MM.1S (cell line): Measurements from ENCODE around the gene ATPAF1.

Experiments used
- DNase-seq: peaks from one replicate; pipeline ENCODE4 v3.0.0-alpha.2; 2015
- H2AFZ ChIP-seq: fragments of 300-600 bp; sonication (generic); 2 replicates; pipeline ENCODE4 v1.6.0; 2016; ENCODE audit warnings: antibody characterized with exemption, low read length
- H3F3A ChIP-seq: fragments of 300-600 bp; sonication (generic); 2 replicates; pipeline ENCODE4 v1.6.1; 2016; ENCODE audit warnings: mild to moderate bottlenecking, antibody characterized with exemption, low read length, moderate library complexity, mixed read lengths; ENCODE audit not compliant: insufficient read depth
- H3K27ac ChIP-seq: fragments of 300-600 bp; sonication (generic); 2 replicates; pipeline ENCODE4 v1.5.1; 2016; ENCODE audit warnings: mild to moderate bottlenecking, low read length
- H3K27me3 ChIP-seq: fragments of 300-600 bp; sonication (generic); replicated peaks from 2 replicates; pipeline ENCODE4 v1.6.0; 2016; ENCODE audit warnings: low read length; ENCODE audit not compliant: insufficient read depth
- H3K36me3 ChIP-seq: fragments of 300-600 bp; sonication (generic); replicated peaks from 2 replicates; pipeline ENCODE4 v1.6.1; 2016; ENCODE audit warnings: mild to moderate bottlenecking, low read length, mixed read lengths; ENCODE audit not compliant: insufficient read depth
- H3K4me1 ChIP-seq: fragments of 300-600 bp; sonication (generic); 2 replicates; pipeline ENCODE4 v1.6.1; 2016; ENCODE audit warnings: low read length, mixed read lengths
- H3K4me2 ChIP-seq: fragments of 300-600 bp; sonication (generic); 2 replicates; pipeline ENCODE4 v1.6.0; 2016; ENCODE audit warnings: low read depth, low read length
- H3K4me3 ChIP-seq: fragments of 300-600 bp; sonication (generic); 2 replicates; pipeline ENCODE4 v1.5.1; 2016; ENCODE audit warnings: low read length, mixed read lengths
- H3K79me2 ChIP-seq: fragments of 300-600 bp; sonication (generic); 2 replicates; pipeline ENCODE4 v1.6.1; 2016; ENCODE audit warnings: mixed run types, low read length, mixed read lengths
- H3K9ac ChIP-seq: fragments of 300-600 bp; sonication (generic); 2 replicates; pipeline ENCODE4 v1.6.1; 2016; ENCODE audit warnings: low read length, mixed read lengths
- H3K9me2 ChIP-seq: fragments of 300-600 bp; sonication (generic); replicated peaks from 2 replicates; pipeline ENCODE4 v1.6.1; 2016; ENCODE audit warnings: mild to moderate bottlenecking, low read length, mixed read lengths; ENCODE audit not compliant: insufficient read depth
- H3K9me3 ChIP-seq: fragments of 300-600 bp; sonication (generic); replicated peaks from 2 replicates; pipeline ENCODE4 v1.6.1; 2016; ENCODE audit warnings: mild to moderate bottlenecking, low read length, mixed read lengths; ENCODE audit not compliant: insufficient read depth
- H4K20me1 ChIP-seq: fragments of 300-600 bp; sonication (generic); 2 replicates; pipeline ENCODE4 v1.6.1; 2016; ENCODE audit warnings: mild to moderate bottlenecking, low read length, moderate library complexity, mixed read lengths; ENCODE audit not compliant: insufficient read depth
- EZH2 ChIP-seq: fragments of 300-600 bp; sonication (generic); optimal IDR thresholded peaks from 2 replicates; pipeline ENCODE3; 2017; ENCODE audit warnings: low read depth, mild to moderate bottlenecking, antibody characterized with exemption, low read length, mixed read lengths
- EZH2phosphoT487 ChIP-seq: fragments of 300-600 bp; sonication (generic); IDR thresholded peaks from 2 replicates; pipeline ENCODE4 v1.6.1; 2018; ENCODE audit warnings: antibody characterized with exemption, low read length
- TF ChIP-seq, protein P1 (sequence below): fragments of 300-600 bp; sonication (generic); IDR thresholded peaks from 2 replicates; pipeline ENCODE4 v1.5.1; 2016; ENCODE audit warnings: antibody characterized with exemption, low read length, mixed read lengths

Gene ATPAF1

DNA sequence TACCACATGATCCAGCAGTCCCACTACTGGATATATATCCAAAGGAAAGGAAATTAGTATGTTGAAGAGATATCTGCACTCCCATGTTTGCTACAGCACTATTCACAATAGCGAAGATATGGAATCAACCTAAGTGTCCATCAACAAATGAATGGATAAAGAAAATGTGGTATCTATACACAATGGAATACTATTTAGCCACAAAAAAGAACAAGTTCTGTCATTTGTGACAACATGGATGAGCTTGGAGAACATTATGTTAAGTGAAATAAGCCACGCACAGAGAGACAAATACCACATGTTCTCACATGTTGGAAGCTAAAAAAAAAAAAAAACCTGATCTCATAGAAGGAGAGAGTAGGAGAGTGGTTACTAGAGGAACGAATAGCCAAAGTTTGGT is 17.7 kb downstream of the ATPAF1 start:
- Histone ChIP-seq H3K4me2 (no peak overlapping the region), H2AFZ (no peak overlapping the region), H3K79me2 (no peaks in the 10 kb centered on the region), H3K9me3 (no peaks in the 10 kb centered on the region), H3F3A (no peaks in the 10 kb centered on the region), H3K9ac (no peak overlapping the region), H3K27ac (no peak overlapping the region), H3K4me3 (no peak overlapping the region), H3K4me1 (no peaks in the 10 kb centered on the region), H3K27me3 (no peaks in the 10 kb centered on the region), H3K36me3 (0 out of 2 replicates have a peak, but pooled peaks cover 4% of the 10 kb centered on the region), H3K9me2 (no peaks in the 10 kb centered on the region), H4K20me1 (no peaks in the 10 kb centered on the region)
- TF ChIP-seq EZH2 (no peak), EZH2phosphoT487 (no peak)
- TF ChIP-seq, protein P1, sequence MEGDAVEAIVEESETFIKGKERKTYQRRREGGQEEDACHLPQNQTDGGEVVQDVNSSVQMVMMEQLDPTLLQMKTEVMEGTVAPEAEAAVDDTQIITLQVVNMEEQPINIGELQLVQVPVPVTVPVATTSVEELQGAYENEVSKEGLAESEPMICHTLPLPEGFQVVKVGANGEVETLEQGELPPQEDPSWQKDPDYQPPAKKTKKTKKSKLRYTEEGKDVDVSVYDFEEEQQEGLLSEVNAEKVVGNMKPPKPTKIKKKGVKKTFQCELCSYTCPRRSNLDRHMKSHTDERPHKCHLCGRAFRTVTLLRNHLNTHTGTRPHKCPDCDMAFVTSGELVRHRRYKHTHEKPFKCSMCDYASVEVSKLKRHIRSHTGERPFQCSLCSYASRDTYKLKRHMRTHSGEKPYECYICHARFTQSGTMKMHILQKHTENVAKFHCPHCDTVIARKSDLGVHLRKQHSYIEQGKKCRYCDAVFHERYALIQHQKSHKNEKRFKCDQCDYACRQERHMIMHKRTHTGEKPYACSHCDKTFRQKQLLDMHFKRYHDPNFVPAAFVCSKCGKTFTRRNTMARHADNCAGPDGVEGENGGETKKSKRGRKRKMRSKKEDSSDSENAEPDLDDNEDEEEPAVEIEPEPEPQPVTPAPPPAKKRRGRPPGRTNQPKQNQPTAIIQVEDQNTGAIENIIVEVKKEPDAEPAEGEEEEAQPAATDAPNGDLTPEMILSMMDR: no peak
- no peak for DNase-seq

DNA sequence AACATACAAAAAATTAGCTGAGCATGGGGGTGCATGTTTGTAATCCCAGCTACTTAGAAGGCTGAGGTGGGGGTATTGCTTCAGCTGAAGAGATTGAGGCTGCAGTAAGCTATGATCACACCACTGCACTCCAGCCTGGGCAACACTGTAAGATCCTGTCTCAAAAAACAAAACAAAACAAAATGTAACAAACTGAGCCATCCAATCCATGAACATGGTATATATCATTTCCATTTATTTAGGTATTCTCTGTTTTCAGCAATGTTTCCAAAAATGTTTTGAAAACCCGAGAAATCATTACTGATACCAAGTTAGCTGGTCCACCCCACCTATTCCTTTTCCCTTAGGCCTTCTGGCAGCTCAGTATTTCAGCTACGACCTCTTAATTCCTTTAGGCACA is 18.4 kb downstream of the ATPAF1 start:
- no peak overlapping the region for H3K4me2 ChIP-seq
- H3K4me3 ChIP-seq: no peak overlapping the region
- no peaks in the 10 kb centered on the region for H3F3A ChIP-seq
- no peaks in the 10 kb centered on the region for H3K27me3 ChIP-seq
- no peak for DNase-seq
- no peaks in the 10 kb centered on the region for H3K9me3 ChIP-seq
- H4K20me1 ChIP-seq: no peaks in the 10 kb centered on the region
- no peaks in the 10 kb centered on the region for H3K79me2 ChIP-seq
- TF ChIP-seq EZH2 (no peak), EZH2phosphoT487 (no peak)
- TF ChIP-seq, protein P1: no peak
- H2AFZ ChIP-seq: no peak overlapping the region
- no peak overlapping the region for H3K9ac ChIP-seq
- no peaks in the 10 kb centered on the region for H3K9me2 ChIP-seq
- no peak overlapping the region for H3K27ac ChIP-seq
- 0 out of 2 replicates have a peak, but pooled peaks cover 4% of the 10 kb centered on the region for H3K36me3 ChIP-seq
- H3K4me1 ChIP-seq: no peaks in the 10 kb centered on the region

DNA sequence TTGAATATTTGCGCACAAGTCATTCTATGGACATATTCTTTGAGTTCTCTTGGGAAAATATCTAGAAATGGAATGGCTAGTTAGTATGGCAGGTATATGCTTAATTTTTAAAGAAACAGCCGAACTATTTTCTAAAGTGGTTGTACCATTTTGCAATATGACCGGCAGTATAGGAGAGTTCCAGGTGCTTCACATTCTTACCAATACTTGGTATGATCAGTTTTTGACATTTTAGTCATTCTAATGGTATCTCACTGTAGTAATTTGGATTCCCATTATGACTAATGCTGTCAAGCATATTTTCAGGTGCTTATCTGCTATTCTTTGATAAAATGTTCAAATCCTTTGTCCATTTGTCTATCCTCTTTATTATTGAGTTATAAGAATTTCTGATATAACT is 20.6 kb downstream of the ATPAF1 start:
- TF ChIP-seq, protein P1: no peak
- TF ChIP-seq EZH2phosphoT487: no peak
- Histone ChIP-seq H2AFZ (no peak overlapping the region), H3K4me3 (no peak overlapping the region), H3K27ac (no peak overlapping the region), H3K9ac (no peak overlapping the region), H4K20me1 (no peaks in the 10 kb centered on the region), H3K4me2 (no peak overlapping the region), H3K27me3 (no peaks in the 10 kb centered on the region), H3K36me3 (0 out of 2 replicates have a peak, but pooled peaks cover 4% of the 10 kb centered on the region), H3F3A (no peaks in the 10 kb centered on the region), H3K79me2 (no peaks in the 10 kb centered on the region), H3K9me3 (no peaks in the 10 kb centered on the region), H3K9me2 (no peaks in the 10 kb centered on the region), H3K4me1 (no peaks in the 10 kb centered on the region)
- DNase-seq: no peak
